ENCODE data around the gene TMEM115. TPM values are rescaled to one million over a fixed set of nuclear protein-coding genes. Genes with fewer than 3 reads are reported as not detected.

Gene TMEM115
- total and polyA plus RNA-seq, 2 of the 13 experiments (the other 11 are each of a cell fraction or from before 2014, with no cell fraction given), result 22.1 to 30.7 TPM

GRCh38 chr3:50350527-50351322 lies 8.6 kb downstream of the TMEM115 start, which contains the start of the genes CYB561D2 and NPRL2 (continued):
- TF ChIP-seq ZNF318 (CRISPR knock-in tag; IDR thresholded peaks at IDR 0.05) (no peak; the same call in 1 of the 2 replicates), TOPORS (CRISPR knock-in tag; IDR thresholded peaks at IDR 0.05) (peak; percentile 99), IKZF4 (CRISPR knock-in tag; IDR thresholded peaks at IDR 0.05; ENCODE audit: borderline replicate concordance, low read depth, not compliant biosample characterization) (peak; percentile 96), CHCHD3 (CRISPR knock-in tag; IDR thresholded peaks at IDR 0.05) (peak; percentile 98; the same call in 1 of the 2 replicates), SP4 (CRISPR knock-in tag; IDR thresholded peaks at IDR 0.05) (peak; percentile 88), ZNF138 (CRISPR knock-in tag; IDR thresholded peaks at IDR 0.05; ENCODE audit: low read depth) (peak; percentile 91), ZNF3 (CRISPR knock-in tag; IDR thresholded peaks at IDR 0.05) (peak; percentile 32; the same call in 1 of the 2 replicates), PRDM10 (CRISPR knock-in tag; IDR thresholded peaks at IDR 0.05; ENCODE audit: low read depth) (no peak; the same call in 1 of the 2 replicates), JARID2 (CRISPR knock-in tag; IDR thresholded peaks at IDR 0.05; ENCODE audit: insufficient replicate concordance) (no peak), ZKSCAN8 (CRISPR knock-in tag; IDR thresholded peaks at IDR 0.05; ENCODE audit: borderline replicate concordance) (peak; percentile 34; the same call in 1 of the 2 replicates), DBP (CRISPR knock-in tag; IDR thresholded peaks at IDR 0.05; ENCODE audit: not compliant biosample characterization) (no peak), NKX3-1 (CRISPR knock-in tag; IDR thresholded peaks at IDR 0.05) (peak; percentile 77; the same call in 1 of the 2 replicates)

Measured in HepG2 (cell line).